ENCODE results near the gene UQCR11. TPM values are rescaled to one million over a fixed set of nuclear protein-coding genes. Genes with fewer than 3 reads are reported as not detected.

The UQCR11 gene
- total and polyA plus RNA-seq, 2 of the 8 experiments (the other 6 are each of a cell fraction or from before 2014, with no cell fraction given) = 162 to 171 TPM

DNA sequence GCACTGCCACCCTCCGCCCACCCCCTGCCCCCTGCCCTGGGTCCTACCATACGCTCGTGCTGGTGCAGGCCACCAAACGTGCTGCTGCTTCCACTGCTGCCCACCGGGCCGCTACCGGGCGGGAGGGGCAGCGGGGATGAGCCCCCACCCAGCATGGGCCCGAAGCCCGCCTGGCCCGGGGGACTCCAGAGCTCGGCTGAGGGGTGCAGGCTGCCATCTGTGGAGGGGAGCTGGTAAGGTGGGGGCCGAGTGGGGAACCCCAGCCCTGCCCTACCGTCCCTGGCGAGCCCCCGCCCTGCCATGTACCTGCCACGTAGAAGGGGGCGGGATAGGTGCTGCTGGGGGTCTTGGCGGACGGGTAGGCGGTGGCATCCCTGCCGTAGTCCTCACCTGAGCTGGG lies 16.7 kb upstream of the UQCR11 start (continued):
- TF ChIP-seq MAFK (IDR thresholded peaks at IDR 0.05; ENCODE audit: low read depth, low read length) (no peak), GABPA (IDR thresholded peaks at IDR 0.05; ENCODE audit: borderline replicate concordance, insufficient read depth, low read length) (no peak), SP2 (IDR thresholded peaks at IDR 0.05; ENCODE audit: low read length) (no peak), SIRT6 (IDR thresholded peaks at IDR 0.05; ENCODE audit: low read length) (no peak)
